GM21360 (cell line): ENCODE data around the gene ITLN1.

ENCODE experiments used
- ATAC-seq: cut with Tn5 transposase; IDR thresholded peaks from one replicate; pipeline ENCODE4 v1.9.1; 2021; ENCODE audit warnings: mild to moderate bottlenecking, moderate library complexity; ENCODE audit not compliant: unreplicated experiment

Gene ITLN1

GRCh38 chr1:160858507-160858906 lies 26.5 kb downstream of the ITLN1 start:
- no peak for ATAC-seq

DNA sequence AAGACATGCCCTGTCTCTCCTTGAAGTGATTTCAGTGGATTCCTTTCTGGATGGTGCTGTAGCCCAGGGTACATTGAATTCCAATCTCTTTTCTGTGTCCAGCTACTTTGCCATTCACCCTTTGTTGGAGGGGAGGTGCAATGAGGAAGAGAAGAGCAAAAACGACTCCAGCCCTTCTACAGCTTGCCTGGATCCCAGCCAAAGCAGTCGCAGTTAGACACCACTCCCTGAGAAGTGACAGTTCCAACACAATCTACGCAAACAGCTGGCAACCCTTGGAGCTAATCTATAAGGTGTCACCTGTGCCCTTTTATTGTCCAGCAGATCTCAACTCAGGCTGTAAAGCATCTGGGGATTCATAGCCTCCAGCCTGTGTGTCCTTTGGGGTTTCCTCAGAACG lies 26.9 kb downstream of the ITLN1 start:
- no peak for ATAC-seq

DNA sequence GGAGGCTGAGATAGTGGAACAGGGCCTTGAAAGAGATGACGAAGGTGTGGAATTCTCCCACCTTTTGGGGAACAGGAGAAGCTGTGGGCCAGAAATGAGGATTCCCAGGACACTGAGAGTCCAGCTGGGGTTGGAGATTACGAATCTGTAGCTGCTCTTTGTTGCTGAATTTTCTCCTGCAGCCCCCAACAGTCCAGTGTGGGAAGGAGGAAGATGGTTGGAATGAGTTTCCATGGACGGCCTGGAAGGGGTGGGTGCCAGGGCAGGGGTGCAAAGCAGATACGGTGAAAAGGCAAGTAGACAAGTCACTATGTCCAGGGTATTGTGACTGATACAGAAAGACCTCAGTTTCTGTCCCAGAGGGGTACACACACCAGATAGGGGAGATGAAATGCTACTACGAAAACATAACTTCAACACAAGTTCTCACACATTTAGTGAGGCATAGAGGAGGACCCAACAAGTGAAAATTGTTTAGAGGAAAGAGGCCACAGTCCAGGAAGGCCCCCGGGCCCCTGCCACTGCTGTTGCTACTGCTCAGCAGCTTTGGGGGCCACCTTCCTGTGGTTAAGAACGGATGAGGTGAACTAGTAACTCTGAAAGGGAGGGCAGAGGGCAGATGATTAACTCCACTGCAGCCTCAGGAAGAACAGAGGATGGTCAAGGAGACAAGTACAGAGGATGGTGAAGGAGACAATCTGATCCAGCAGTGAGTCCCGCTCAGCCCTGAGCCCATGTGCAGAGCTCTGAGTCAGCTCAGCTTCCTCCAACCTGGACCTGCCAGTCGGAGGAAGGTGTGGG lies 29.6 kb downstream of the ITLN1 start:
- ATAC-seq: peak; percentile 55

DNA sequence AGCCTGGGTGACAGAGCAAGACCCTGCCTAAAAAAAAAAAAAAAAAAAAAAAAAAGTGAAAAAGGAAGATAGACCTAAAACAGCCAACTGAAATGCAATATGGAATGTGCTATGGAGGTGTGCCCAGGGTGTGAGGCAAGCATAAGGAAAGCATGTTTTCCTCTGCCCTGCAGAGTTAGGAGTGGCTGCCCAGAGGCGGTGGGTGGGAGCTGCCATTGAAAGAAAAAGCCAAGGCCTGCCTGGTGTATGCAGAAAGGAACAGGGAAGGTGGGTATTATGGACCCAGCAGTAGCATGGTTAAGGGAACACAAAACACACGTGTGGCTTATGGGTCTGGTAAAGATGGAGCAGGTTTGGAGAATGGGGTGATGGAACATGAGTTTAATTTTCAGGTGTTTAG lies 31.2 kb downstream of the ITLN1 start:
- no peak for ATAC-seq

DNA sequence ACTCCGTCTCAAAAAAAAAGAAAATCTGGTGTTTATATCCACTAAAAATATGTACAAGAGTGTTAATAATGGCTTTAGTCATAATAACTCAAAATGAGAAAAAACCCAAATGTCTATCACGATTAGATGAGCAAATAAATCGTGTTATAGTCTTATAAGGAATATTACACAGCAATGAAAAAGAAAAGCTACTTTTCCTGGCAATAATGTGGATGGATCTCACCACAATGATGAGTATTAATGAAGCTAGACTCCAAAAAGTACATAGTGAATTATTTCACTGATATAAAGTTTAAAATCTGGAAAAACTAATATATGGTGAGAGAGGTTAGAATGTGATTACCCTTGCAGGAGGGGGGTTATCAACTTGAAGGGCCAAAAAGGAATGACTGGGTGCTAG lies 32.0 kb downstream of the ITLN1 start:
- no peak for ATAC-seq

DNA sequence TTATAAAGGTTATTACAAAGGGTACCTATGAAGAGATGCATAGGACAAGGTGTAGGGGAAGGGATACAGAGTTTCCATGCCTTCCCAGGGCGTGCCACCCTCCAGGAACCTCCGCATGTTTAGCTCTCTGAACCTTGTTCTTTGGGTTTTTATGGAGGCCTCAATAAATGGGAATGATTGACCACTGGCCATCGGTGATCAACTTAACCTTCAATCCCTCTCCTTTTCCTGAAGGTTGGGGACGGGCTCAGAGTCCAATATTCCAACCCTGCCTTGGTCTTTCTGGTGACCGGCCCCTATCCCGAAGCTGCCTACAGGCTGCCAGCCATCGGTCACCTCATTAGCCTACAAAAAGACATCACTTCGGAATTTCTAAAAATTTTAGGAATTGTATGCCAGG lies 34.0 kb downstream of the ITLN1 start:
- ATAC-seq: no peak

GRCh38 chr1:160850541-160850940 lies 34.4 kb downstream of the ITLN1 start:
- ATAC-seq: no peak

GRCh38 chr1:160846281-160846680 lies 38.7 kb downstream of the ITLN1 start:
- no peak for ATAC-seq

DNA sequence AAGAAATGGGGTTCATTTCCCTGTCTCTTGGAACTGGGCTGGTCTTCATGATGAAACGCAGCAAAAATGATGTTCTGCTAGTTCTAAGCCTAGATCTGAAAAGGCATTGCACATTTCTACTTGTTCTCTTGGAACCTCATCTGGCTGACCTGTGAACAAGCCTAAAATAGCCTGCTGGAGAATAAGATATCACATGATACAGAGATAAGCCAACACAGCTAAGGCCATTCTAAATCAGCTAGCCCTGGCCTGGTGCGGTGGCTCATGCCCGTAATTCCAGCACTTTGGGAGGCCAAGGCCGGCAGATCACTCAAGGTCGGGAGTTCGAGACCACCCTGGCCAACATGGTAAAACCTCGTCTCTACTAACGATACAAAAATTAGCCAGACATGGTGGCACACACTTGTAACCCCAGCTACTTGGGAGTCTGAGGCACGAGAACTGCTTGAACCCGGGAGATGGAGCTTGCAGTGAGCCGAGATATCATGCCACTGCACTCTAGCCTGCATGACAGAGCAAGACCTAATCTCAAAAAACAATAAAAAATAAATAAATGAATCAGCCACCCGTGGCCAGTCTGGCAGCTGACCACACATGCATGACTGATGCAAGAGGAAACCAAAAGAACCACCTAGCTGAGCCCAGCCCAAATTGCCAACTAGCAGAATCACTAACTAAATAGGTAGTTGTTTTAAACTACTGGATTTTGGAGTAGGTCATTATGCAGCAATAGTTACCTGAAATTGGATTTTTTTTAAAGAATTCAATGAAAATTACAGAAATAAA lies 40.3 kb downstream of the ITLN1 start:
- no peak for ATAC-seq

DNA sequence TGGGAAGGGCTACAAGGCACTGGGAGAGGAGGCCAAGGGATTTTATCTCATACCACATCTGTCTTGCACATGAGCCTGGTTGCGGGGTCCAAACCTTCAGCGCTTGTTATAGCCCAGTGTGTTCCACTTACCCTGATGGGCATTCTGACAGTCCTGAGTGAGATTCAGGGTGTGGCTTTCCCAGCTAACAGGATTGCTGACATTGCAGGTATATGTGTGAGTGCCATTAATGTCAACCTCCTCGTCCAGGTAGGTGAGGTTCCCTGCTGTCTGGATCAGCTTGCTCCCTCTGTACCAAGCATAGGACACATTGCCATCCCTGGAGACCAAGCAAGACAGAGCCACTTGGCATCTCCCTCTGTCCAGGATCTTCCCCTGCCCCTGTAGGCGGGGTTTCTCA lies 43.9 kb downstream of the ITLN1 start:
- no peak for ATAC-seq

DNA sequence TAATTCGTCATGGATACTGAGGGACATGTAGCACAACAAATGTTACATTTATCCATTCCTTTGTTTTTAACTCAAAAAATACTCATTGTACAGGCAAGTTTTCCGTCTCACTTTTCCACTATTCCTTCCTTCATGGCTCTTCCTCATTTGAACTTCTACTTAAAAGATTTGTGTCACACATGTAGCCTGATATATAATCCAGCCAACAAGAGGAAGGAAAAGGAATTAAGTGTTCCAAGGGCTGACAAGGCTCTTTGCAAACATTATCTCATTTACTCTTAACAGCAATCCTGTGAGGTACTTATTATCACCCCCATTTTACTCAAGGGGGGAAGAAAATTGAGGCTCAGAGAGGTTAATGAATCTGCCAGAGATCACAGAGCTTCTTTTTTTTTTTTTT lies 45.2 kb downstream of the ITLN1 start:
- ATAC-seq: no peak

DNA sequence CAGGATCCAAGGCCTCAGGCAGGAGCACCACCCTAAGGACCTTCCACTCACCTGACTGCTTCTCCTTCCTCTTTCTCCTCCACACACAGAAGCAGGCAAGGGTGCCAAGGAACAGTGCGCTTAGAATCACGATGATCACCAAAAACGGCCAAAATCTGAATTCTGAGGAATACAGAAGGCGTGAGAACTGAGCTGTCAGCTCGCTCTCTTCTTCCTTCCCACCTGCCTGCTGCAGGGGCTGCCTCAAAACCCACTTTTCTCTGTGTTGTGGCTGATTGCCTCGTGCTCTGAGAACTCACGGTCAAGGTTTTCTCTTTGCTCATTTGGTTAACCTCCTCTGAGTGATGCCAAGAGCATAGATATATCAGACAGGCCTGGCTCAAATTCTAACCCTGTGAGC lies 46.1 kb downstream of the ITLN1 start:
- no peak for ATAC-seq

GRCh38 chr1:160837558-160838205 lies 47.3 kb downstream of the ITLN1 start:
- ATAC-seq: peak; percentile 69

DNA sequence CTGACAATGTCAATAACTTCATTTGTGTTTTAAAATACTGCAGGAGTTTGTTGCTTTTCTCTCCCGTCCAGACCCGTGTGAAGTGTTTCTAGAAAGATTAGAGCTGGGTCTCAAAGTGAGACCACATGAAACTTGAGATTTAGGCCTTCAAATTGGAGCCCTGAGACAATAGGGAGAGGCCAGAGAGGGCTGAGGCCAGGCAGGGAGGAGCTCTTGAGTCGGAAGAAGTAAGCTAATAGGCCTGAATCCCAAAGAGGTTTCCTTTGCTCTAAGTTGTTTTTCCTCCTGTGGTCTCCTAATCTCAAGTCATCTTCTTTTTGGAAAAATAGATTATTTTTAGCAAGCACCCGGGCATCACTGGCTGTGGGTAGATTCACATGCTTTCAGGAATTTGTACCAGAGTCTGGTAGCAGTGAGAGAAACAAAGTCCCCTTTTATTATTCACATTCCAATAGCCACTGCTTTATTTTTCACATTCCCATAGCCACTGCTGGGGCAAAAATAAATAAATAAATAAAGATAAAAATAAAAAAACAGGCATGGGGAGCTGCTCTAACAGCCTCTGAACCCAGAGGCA lies 47.9 kb downstream of the ITLN1 start:
- no peak for ATAC-seq

DNA sequence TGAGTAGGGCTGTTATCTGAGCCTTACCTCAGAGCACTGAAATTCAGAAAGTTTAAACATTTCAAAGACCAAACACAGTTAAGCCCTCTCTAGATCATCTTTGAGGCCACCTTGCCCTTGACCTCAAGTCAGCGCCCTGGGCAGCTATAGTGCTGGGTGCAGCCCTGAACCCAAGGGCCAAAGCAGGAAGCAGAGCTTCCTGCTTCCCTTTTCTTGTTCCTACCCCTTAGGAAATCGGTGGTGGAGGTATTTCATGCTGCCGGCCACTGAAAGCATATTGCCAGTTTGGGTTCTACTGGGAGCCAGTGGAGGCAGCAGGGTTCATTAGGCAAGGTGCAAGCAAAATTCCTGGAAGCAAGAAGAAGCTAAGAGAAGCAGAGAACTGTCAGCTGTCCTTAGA lies 48.4 kb downstream of the ITLN1 start:
- no peak for ATAC-seq

GRCh38 chr1:160835751-160836150 lies 49.2 kb downstream of the ITLN1 start:
- ATAC-seq: no peak

- no peak for ATAC-seq
These were observed 49.9 kb downstream of the ITLN1 start for GRCh38 chr1:160834945-160835565.

DNA sequence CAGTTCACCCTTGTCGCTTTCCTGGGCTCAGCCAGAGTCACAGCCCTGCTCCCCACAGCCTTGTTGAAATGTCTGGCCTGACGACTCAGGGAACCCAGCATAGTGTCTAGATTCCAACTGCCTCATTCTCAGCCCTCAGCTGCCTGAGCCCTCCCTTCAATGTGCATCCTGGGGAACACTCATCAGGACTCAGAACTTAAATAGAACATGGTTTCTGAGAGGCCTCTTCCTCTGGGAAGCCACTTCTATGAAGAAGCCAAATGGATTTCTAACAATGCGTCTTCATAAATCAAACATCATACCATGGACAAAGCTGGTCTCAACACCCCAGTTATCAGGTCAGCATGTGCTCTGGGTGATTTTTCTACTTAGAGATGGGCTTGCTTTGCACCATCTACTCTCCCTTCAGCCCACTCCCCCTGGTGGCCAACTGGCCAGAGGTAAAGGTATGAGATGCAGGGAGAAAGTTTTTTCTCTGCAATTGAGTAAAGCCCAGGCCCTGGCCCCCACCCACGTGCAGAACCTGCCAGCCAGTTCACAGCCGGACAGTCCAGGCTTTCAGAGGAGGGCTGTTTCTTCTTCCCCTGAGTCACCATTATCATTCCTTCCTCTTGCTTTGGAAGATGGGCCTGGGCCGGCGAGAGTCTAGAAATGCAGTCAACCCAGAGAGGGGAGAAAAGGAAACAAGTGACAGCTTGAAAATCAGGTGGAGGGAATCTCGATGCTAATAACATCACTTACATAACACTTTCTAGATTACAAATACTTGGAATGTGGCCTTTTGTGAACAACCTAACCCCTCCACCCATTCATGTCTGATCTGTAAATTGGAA lies 54.4 kb downstream of the ITLN1 start:
- ATAC-seq: no peak

DNA sequence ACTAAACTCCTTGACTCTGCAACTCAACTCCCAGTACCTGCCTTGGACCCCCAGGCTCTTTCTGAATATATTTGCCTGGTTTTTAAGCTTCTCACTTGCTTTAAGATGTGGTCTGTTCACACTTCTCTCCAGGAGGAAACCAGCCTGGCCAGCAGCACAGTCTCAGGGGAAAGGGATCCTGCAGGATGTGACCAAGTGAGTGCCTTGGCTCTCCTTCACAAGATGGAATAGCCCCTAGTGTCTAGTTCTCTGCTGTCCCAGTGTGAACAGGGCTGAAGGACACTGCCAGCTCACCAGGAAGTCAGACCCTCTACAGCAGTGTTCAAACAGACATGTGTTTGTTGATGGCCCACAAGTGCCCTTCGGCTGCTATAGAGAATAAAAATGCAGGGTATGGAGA lies 55.2 kb downstream of the ITLN1 start:
- ATAC-seq: no peak

- no peak for ATAC-seq
These were observed 57.6 kb downstream of the ITLN1 start for GRCh38 chr1:160827418-160827817.
